HUES48 (cell line): Measurements from ENCODE around the gene HLA-F.

Source experiments
- H3K27ac ChIP-seq: one replicate; pipeline ENCODE4 v1.7.0; 2013; ENCODE audit warnings: low read depth, low read length, inconsistent platforms
- H3K27me3 ChIP-seq: 2 replicates; pipeline ENCODE4 v1.6.1; 2013; ENCODE audit warnings: mild to moderate bottlenecking, low read length; ENCODE audit not compliant: control insufficient read depth, insufficient read depth
- H3K36me3 ChIP-seq: 2 replicates; pipeline ENCODE4 v1.6.1; 2013; ENCODE audit warnings: low read length; ENCODE audit not compliant: control insufficient read depth, insufficient read depth
- H3K4me1 ChIP-seq: 2 replicates; pipeline ENCODE4 v1.6.1; 2013; ENCODE audit warnings: mild to moderate bottlenecking, low read length; ENCODE audit not compliant: control insufficient read depth, insufficient read depth
- H3K4me3 ChIP-seq: 2 replicates; pipeline ENCODE4 v1.5.1; 2013; ENCODE audit warnings: mild to moderate bottlenecking, low read depth, low read length
- H3K9ac ChIP-seq: 2 replicates; pipeline ENCODE4 v1.6.1; 2013; ENCODE audit warnings: mild to moderate bottlenecking, low read depth, low read length, moderate library complexity
- H3K9me3 ChIP-seq: 2 replicates; pipeline ENCODE4 v1.6.1; 2013; ENCODE audit warnings: low read length; ENCODE audit not compliant: control insufficient read depth, insufficient read depth

The HLA-F gene

GRCh38 chr6:29745855-29746449 is 22.7 kb downstream of the HLA-F start:
- Histone ChIP-seq H3K36me3 (no peaks in the 10 kb centered on the region), H3K9ac (no peak overlapping the region), H3K27ac (no peak overlapping the region), H3K27me3 (peaks cover 45% of the 10 kb centered on the region), H3K4me1 (peaks cover 4% of the 10 kb centered on the region; the same call in 1 of the 2 replicates), H3K4me3 (no peak overlapping the region), H3K9me3 (no peaks in the 10 kb centered on the region)

- Histone ChIP-seq H3K4me1 (peaks cover 4% of the 10 kb centered on the region; the same call in 1 of the 2 replicates), H3K4me3 (no peak overlapping the region), H3K27ac (no peak overlapping the region), H3K9me3 (no peaks in the 10 kb centered on the region), H3K27me3 (peaks cover 56% of the 10 kb centered on the region), H3K36me3 (no peaks in the 10 kb centered on the region), H3K9ac (no peak overlapping the region)
Observed at GRCh38 chr6:29746846-29747687, 23.8 kb downstream of the HLA-F start.

GRCh38 chr6:29747688-29748250 is 24.5 kb downstream of the HLA-F start:
- Histone ChIP-seq H3K4me3 (peak overlapping the region; percentile 76), H3K27me3 (peaks cover 63% of the 10 kb centered on the region), H3K9me3 (no peaks in the 10 kb centered on the region), H3K27ac (no peak overlapping the region), H3K9ac (no peak overlapping the region), H3K4me1 (peaks cover 4% of the 10 kb centered on the region; the same call in 1 of the 2 replicates), H3K36me3 (no peaks in the 10 kb centered on the region)

- Histone ChIP-seq H3K4me3 (peak overlapping the region; percentile 76), H3K36me3 (no peaks in the 10 kb centered on the region), H3K27me3 (peaks cover 64% of the 10 kb centered on the region), H3K9me3 (no peaks in the 10 kb centered on the region), H3K4me1 (peaks cover 8% of the 10 kb centered on the region), H3K9ac (no peak overlapping the region), H3K27ac (no peak overlapping the region)
Observed at GRCh38 chr6:29748391-29749307, 25.4 kb downstream of the HLA-F start.

- peak overlapping the region; percentile 76 for H3K4me3 ChIP-seq
Observed at GRCh38 chr6:29749308-29749662, 26.1 kb downstream of the HLA-F start.

GRCh38 chr6:29749668-29750067 is 26.4 kb downstream of the HLA-F start:
- Histone ChIP-seq H3K36me3 (no peaks in the 10 kb centered on the region), H3K9me3 (no peaks in the 10 kb centered on the region), H3K9ac (no peak overlapping the region), H3K4me3 (peak overlapping the region; percentile 76), H3K4me1 (peaks cover 9% of the 10 kb centered on the region), H3K27me3 (peaks cover 64% of the 10 kb centered on the region), H3K27ac (no peak overlapping the region)

More at GRCh38 chr6:29749308-29749662, 26.1 kb downstream of the HLA-F start:
- no peaks in the 10 kb centered on the region for H3K9me3 ChIP-seq
- no peaks in the 10 kb centered on the region for H3K36me3 ChIP-seq
- H3K27me3 ChIP-seq, result peaks cover 64% of the 10 kb centered on the region
- H3K27ac ChIP-seq, result no peak overlapping the region
- no peak overlapping the region for H3K9ac ChIP-seq
- peaks cover 9% of the 10 kb centered on the region for H3K4me1 ChIP-seq

GRCh38 chr6:29750709-29751108 is 27.5 kb downstream of the HLA-F start:
- no peak overlapping the region for H3K4me3 ChIP-seq
- no peaks in the 10 kb centered on the region for H3K36me3 ChIP-seq
- H3K9ac ChIP-seq, result no peak overlapping the region
- no peaks in the 10 kb centered on the region for H3K9me3 ChIP-seq
- H3K27ac ChIP-seq, result no peak overlapping the region
- H3K27me3 ChIP-seq, result peaks cover 64% of the 10 kb centered on the region
- peaks cover 14% of the 10 kb centered on the region for H3K4me1 ChIP-seq

GRCh38 chr6:29751480-29751879 is 28.2 kb downstream of the HLA-F start:
- peaks cover 14% of the 10 kb centered on the region for H3K4me1 ChIP-seq
- H3K9ac ChIP-seq, result no peak overlapping the region
- H3K27ac ChIP-seq, result no peak overlapping the region
- H3K4me3 ChIP-seq, result no peak overlapping the region
- H3K9me3 ChIP-seq, result no peaks in the 10 kb centered on the region
- no peaks in the 10 kb centered on the region for H3K36me3 ChIP-seq
- peaks cover 62% of the 10 kb centered on the region for H3K27me3 ChIP-seq

GRCh38 chr6:29752451-29753308 is 29.4 kb downstream of the HLA-F start:
- peak overlapping the region; percentile 53; the same call in 1 of the 2 replicates for H3K9ac ChIP-seq
- H3K4me1 ChIP-seq, result peaks cover 18% of the 10 kb centered on the region
- no peaks in the 10 kb centered on the region for H3K9me3 ChIP-seq
- peak overlapping the region; percentile 72 for H3K27ac ChIP-seq
- peak overlapping the region; percentile 78 for H3K4me3 ChIP-seq
- peaks cover 50% of the 10 kb centered on the region for H3K27me3 ChIP-seq
- H3K36me3 ChIP-seq, result no peaks in the 10 kb centered on the region

- peak overlapping the region; percentile 78; the same call in 1 of the 2 replicates for H3K4me3 ChIP-seq
- H3K27me3 ChIP-seq, result peaks cover 44% of the 10 kb centered on the region
- H3K4me1 ChIP-seq, result peaks cover 24% of the 10 kb centered on the region
- H3K9me3 ChIP-seq, result no peaks in the 10 kb centered on the region
- no peak overlapping the region for H3K27ac ChIP-seq
- H3K9ac ChIP-seq, result no peak overlapping the region
- no peaks in the 10 kb centered on the region for H3K36me3 ChIP-seq
Observed at GRCh38 chr6:29753309-29753644, 30.0 kb downstream of the HLA-F start.
